GM12878 (cell line): ENCODE data around the gene ACSS1. TPM values are rescaled to one million over a fixed set of nuclear protein-coding genes. Genes with fewer than 3 reads are reported as not detected.

Source experiments
- ATAC-seq: fragments of 200-7000 bp; cut with Tn5 transposase; 3 replicates; pipeline ENCODE4 v1.9.1; 2020; ENCODE audit warnings: mild to moderate bottlenecking, moderate library complexity
- BruUV-seq: library from RNA; stranded (reverse); fragments of 400-500 nt; replicated peaks from 2 replicates; lab custom pipeline; 2021; lab: Mats Ljungman, UMichigan
- CTCF ChIA-PET: fragments of 300-600 bp; sonication (Branson Sonifier 250); formaldehyde crosslinking; extraction: SDS; loops from one replicate; lab custom pipeline; 2021; ENCODE audit warnings: inconsistent platforms; lab: Yijun Ruan, JAX
- POLR2A ChIA-PET: fragments of 350-600 bp; formaldehyde crosslinking; extraction: SDS; loops from one replicate; lab custom pipeline; 2021; ENCODE audit warnings: inconsistent platforms; lab: Charles Lee
- RAD21 ChIA-PET: fragments of 300-600 bp; sonication (Branson Sonifier 250); formaldehyde crosslinking; loops from one replicate; lab custom pipeline; 2023; ENCODE audit warnings: antibody characterized with exemption; ENCODE audit not compliant: unreplicated experiment; lab: Charles Lee
- SMC1A ChIA-PET: fragments of 300-600 bp; sonication (Branson Sonifier 250); formaldehyde crosslinking; loops from one replicate; lab custom pipeline; 2023; ENCODE audit not compliant: unreplicated experiment, uncharacterized antibody; lab: Charles Lee
- DNase-seq: peaks from one replicate; pipeline ENCODE4 v3.0.0-alpha.2; 2011; ENCODE audit warnings: low read depth, low spot score
- FAIRE-seq: peaks from 3 replicates; lab custom pipeline; 2011; peaks lifted over from hg19 to GRCh38; lab: Jason Lieb, UNC
- H2AFZ ChIP-seq: 2 replicates; pipeline ENCODE4 v1.6.0; 2011; ENCODE audit warnings: low read depth, low read length, control low read depth; ENCODE audit not compliant: control insufficient read depth
- H3K27ac ChIP-seq: 2 replicates; pipeline ENCODE4 v1.5.1; 2011; ENCODE audit warnings: control low read depth; ENCODE audit not compliant: control insufficient read depth, insufficient read depth
- H3K27me3 ChIP-seq, 2 experiments: replicated peaks in 1 of 2; 2 replicates each; pipeline versions ENCODE4 v1.6.0 to v1.6.1; 2011; ENCODE audit warnings: low read length in 1 of 2; ENCODE audit not compliant: control insufficient read depth in 2 of 2, insufficient read depth in 2 of 2
- H3K36me3 ChIP-seq, 2 experiments: 2 replicates each; pipeline ENCODE4 v1.5.1; 2011; ENCODE audit warnings: low read length in 1 of 2; ENCODE audit not compliant: control insufficient read depth in 2 of 2, insufficient read depth in 2 of 2
- H3K4me1 ChIP-seq: 2 replicates; pipeline ENCODE4 v1.6.1; 2011; ENCODE audit warnings: mild to moderate bottlenecking, low read length, moderate library complexity, mixed read lengths; ENCODE audit not compliant: control insufficient read depth, insufficient read depth
- H3K4me2 ChIP-seq: 2 replicates; pipeline ENCODE4 v1.6.0; 2011; ENCODE audit warnings: control low read depth; ENCODE audit not compliant: control insufficient read depth, insufficient read depth
- H3K4me3 ChIP-seq: fragments of 200-600 bp; sonication (generic); 2 replicates; pipeline ENCODE4 v1.5.1; 2016
- H3K79me2 ChIP-seq: 2 replicates; pipeline ENCODE4 v1.6.0; 2011; ENCODE audit warnings: low read length; ENCODE audit not compliant: control insufficient read depth, insufficient read depth
- H3K9ac ChIP-seq: 2 replicates; pipeline ENCODE4 v1.8.0; 2011; ENCODE audit warnings: low read length, control low read depth, mixed read lengths; ENCODE audit not compliant: control insufficient read depth, insufficient read depth
- H3K9me3 ChIP-seq: replicated peaks from 3 replicates; pipeline ENCODE4 v1.5.1; 2011; ENCODE audit warnings: mild to moderate bottlenecking, low read length; ENCODE audit not compliant: control insufficient read depth, insufficient read depth
- H4K20me1 ChIP-seq: 2 replicates; pipeline ENCODE4 v1.6.0; 2011; ENCODE audit not compliant: control insufficient read depth, insufficient read depth
- CHD2 ChIP-seq: IDR thresholded peaks from 2 replicates; pipeline ENCODE4 v1.6.1; 2011; ENCODE audit warnings: low read depth, low read length, improper control_type of control experiment, borderline replicate concordance
- RB1 ChIP-seq: fragments of 450-650 bp; formaldehyde crosslinking; IDR thresholded peaks from 2 replicates; pipeline ENCODE4 v1.6.1; 2017; ENCODE audit warnings: mild to moderate bottlenecking, borderline replicate concordance
- RCOR1 ChIP-seq: conservative IDR thresholded peaks from 2 replicates; pipeline ENCODE4 v1.6.1; 2012; ENCODE audit warnings: low read depth, low read length, improper control_type of control experiment
- SRF ChIP-seq, 2 experiments: IDR thresholded peaks; 2 replicates each; pipeline ENCODE4 v1.6.1; 2011; ENCODE audit warnings: low read depth in 2 of 2, low read length in 2 of 2, mild to moderate bottlenecking in 1 of 2, moderate library complexity in 1 of 2
- WGBS: methylation state at CpG from one replicate; pipeline ENCODE4 v1.1.6; 2016; ENCODE audit warnings: low lambda C conversion rate; ENCODE audit not compliant: insufficient replicate concordance, insufficient coverage; ENCODE audit errors: missing lambda C conversion rate; 5-methylcytosine and 5-hydroxymethylcytosine counted together
- in situ Hi-C: fragments of 300-500 bp; cut with MboI; formaldehyde crosslinking; loops from 9 replicates; pipeline ENCODE4 v1.14.3; 2018; ENCODE audit warnings: mixed read lengths
- intact Hi-C: fragments of 100-400 bp; cut with micrococcal nuclease; formaldehyde crosslinking; loops from one replicate; pipeline ENCODE4 v1.14.2; 2022; ENCODE audit not compliant: unreplicated experiment
- polyA plus RNA-seq, 11 experiments: library from polyadenylated mRNA; depleted of rRNA in 4 of 11; unstranded in 6 of 11; stranded (reverse) in 5 of 11; fragments of >200 nt; fragmentation: Nextera tagmentation in 4 of 11; fragmentation: Illumina TruSeq in 1 of 11; extraction: Ambion mirVana in 4 of 11; extraction: Trizol in 1 of 11; gene quantifications; 1 replicate in 1 of 11; 2 replicates in 10 of 11; pipeline versions ENCODE4 v1.2.1 to v1.2.3, GENCODE V29; 2011 to 2016; ENCODE audit warnings: inconsistent platforms in 2 of 11, missing spikeins in 2 of 11, low read depth in 1 of 11
- total RNA-seq, 4 experiments: library from RNA; depleted of rRNA in 3 of 4; stranded (reverse); fragments of >200 nt in 3 of 4; fragmentation: Illumina TruSeq in 1 of 4; extraction: Trizol in 1 of 4; gene quantifications; 2 replicates each; pipeline versions ENCODE4 v1.2.1 to v1.2.3, GENCODE V29; 2013 to 2021
- TF ChIP-seq, protein P1 (sequence below): fragments of 450-650 bp; IDR thresholded peaks from 2 replicates; pipeline ENCODE4 v1.6.1; 2017; ENCODE audit warnings: mild to moderate bottlenecking, moderate library complexity
- TF ChIP-seq, protein P2 (sequence below): fragments of 450-650 bp; formaldehyde crosslinking; IDR thresholded peaks from 2 replicates; pipeline ENCODE4 v1.4.0; 2022; ENCODE audit warnings: mild to moderate bottlenecking, moderate library complexity

ACSS1 gene
- total and polyA plus RNA-seq, 10 of the 15 experiments (the other 5 are each of a cell fraction or from before 2014, with no cell fraction given): 1.3 to 44.9 (median 31.1) TPM

DNA sequence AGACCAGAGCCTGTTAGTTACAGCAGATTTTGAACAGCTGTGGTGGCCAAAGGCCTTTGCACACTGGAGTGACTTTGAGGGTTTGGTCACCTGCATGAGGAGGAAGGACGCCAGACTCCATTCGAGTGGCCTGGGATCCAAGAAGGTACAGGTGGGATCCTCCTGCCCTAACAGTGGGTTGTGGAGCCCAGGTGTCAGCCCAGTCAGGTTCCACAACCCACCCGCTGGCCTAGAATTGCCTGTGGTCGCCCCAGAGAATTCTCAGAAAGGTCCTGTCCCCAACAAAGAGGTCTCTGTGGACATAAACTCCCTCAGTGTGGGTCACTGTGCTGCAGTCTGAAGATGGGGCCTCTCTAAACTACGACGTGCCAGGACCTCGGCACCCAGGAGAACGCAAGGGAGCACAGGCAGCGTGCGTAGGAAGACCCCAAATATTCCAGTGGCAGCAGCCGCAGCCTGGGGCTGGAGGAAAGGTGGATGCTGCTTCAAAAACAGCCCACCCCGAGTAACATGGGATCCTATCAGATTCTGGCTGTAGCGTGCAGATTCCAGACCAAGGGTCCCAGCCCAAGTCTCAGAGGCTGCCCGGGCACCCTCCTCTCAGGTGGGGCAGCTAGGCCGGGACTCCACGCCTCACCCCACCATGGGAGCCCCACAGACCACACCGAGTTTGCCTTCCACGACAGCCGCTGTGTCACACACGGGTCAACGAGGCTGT lies 16.0 kb downstream of the ACSS1 start (continued):
- TF ChIP-seq, protein P1, sequence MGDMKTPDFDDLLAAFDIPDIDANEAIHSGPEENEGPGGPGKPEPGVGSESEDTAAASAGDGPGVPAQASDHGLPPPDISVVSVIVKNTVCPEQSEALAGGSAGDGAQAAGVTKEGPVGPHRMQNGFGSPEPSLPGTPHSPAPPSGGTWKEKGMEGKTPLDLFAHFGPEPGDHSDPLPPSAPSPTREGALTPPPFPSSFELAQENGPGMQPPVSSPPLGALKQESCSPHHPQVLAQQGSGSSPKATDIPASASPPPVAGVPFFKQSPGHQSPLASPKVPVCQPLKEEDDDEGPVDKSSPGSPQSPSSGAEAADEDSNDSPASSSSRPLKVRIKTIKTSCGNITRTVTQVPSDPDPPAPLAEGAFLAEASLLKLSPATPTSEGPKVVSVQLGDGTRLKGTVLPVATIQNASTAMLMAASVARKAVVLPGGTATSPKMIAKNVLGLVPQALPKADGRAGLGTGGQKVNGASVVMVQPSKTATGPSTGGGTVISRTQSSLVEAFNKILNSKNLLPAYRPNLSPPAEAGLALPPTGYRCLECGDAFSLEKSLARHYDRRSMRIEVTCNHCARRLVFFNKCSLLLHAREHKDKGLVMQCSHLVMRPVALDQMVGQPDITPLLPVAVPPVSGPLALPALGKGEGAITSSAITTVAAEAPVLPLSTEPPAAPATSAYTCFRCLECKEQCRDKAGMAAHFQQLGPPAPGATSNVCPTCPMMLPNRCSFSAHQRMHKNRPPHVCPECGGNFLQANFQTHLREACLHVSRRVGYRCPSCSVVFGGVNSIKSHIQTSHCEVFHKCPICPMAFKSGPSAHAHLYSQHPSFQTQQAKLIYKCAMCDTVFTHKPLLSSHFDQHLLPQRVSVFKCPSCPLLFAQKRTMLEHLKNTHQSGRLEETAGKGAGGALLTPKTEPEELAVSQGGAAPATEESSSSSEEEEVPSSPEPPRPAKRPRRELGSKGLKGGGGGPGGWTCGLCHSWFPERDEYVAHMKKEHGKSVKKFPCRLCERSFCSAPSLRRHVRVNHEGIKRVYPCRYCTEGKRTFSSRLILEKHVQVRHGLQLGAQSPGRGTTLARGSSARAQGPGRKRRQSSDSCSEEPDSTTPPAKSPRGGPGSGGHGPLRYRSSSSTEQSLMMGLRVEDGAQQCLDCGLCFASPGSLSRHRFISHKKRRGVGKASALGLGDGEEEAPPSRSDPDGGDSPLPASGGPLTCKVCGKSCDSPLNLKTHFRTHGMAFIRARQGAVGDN: no peak
- TF ChIP-seq, protein P2, sequence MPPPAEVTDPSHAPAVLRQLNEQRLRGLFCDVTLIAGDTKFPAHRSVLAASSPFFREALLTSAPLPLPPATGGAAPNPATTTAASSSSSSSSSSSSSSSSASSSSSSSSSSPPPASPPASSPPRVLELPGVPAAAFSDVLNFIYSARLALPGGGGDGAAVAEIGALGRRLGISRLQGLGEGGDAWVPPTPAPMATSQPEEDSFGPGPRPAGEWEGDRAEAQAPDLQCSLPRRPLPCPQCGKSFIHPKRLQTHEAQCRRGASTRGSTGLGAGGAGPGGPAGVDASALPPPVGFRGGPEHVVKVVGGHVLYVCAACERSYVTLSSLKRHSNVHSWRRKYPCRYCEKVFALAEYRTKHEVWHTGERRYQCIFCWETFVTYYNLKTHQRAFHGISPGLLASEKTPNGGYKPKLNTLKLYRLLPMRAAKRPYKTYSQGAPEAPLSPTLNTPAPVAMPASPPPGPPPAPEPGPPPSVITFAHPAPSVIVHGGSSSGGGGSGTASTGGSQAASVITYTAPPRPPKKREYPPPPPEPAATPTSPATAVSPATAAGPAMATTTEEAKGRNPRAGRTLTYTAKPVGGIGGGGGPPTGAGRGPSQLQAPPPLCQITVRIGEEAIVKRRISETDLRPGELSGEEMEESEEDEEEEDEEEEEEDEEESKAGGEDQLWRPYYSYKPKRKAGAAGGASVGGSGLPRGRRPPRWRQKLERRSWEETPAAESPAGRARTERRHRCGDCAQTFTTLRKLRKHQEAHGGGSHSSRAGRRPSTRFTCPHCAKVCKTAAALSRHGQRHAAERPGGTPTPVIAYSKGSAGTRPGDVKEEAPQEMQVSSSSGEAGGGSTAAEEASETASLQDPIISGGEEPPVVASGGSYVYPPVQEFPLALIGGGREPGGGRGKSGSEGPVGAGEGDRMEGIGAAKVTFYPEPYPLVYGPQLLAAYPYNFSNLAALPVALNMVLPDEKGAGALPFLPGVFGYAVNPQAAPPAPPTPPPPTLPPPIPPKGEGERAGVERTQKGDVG (CRISPR knock-in tag): no peak
- TF ChIP-seq RCOR1: no peak
- TF ChIP-seq, all 136 proteins: peak for 0

DNA sequence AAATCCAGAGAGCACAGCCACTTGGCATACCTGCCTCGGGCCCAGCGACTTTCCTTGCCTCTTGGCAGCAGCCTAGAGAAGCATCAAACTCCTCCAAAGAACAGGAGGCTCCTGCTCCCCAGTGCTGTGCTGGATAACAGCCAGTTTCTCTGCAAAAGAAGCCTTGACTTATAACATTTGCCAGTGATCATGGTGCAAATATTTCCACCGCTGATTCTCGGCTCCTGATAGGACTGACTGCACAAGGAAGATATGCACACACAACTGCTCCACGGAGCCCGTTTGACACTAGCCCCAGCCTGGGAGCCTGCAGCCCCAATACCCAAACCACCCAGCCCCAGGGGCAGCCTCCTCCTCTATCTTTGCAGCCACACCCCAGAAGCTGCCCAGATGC lies 17.5 kb downstream of the ACSS1 start:
- SMC1A ChIA-PET: no interaction called here
- Histone ChIP-seq H2AFZ (no peak overlapping the region), H3K27ac (no peak overlapping the region), H3K9me3 (no peaks in the 10 kb centered on the region), H3K79me2 (peaks cover 2% of the 10 kb centered on the region), H4K20me1 (no peaks in the 10 kb centered on the region), H3K4me3 (no peak overlapping the region), H3K9ac (no peak overlapping the region), H3K4me1 (peaks cover 46% of the 10 kb centered on the region), H3K27me3 (no peaks in the 10 kb centered on the region), H3K36me3 (no peaks in the 10 kb centered on the region; a peak in 1 of 4 replicates), H3K4me2 (no peak overlapping the region)
- in situ Hi-C loops: no loop called here
- no TSS peak for BruUV-seq
- FAIRE-seq (no peak), ATAC-seq (no peak), DNase-seq (no peak)
- 99% methylated on average over 6 of the region's 6 CpGs for WGBS
- CTCF ChIA-PET: no interaction called here
- TF ChIP-seq SRF (IDR thresholded peaks at IDR 0.05; ENCODE audit: low read depth in 2 of 2, low read length in 2 of 2) (no peak), RB1 (no peak), CHD2 (no peak)
- intact Hi-C loops: no loop called here
- POLR2A ChIA-PET: no interaction called here
- RAD21 ChIA-PET: interaction anchor here (0.7 kb wide), 1 partner anchor 8 kb away, joined by 3 read pairs; no protein-coding TSS in a partner anchor
